ENCODE results near the gene SLC25A47.
"Not testable (repeated sequence)": the region's sequence is repeated elsewhere in the genome, so short reads cannot be mapped to it uniquely, and the experiment has no call there.

The SLC25A47 gene

DNA sequence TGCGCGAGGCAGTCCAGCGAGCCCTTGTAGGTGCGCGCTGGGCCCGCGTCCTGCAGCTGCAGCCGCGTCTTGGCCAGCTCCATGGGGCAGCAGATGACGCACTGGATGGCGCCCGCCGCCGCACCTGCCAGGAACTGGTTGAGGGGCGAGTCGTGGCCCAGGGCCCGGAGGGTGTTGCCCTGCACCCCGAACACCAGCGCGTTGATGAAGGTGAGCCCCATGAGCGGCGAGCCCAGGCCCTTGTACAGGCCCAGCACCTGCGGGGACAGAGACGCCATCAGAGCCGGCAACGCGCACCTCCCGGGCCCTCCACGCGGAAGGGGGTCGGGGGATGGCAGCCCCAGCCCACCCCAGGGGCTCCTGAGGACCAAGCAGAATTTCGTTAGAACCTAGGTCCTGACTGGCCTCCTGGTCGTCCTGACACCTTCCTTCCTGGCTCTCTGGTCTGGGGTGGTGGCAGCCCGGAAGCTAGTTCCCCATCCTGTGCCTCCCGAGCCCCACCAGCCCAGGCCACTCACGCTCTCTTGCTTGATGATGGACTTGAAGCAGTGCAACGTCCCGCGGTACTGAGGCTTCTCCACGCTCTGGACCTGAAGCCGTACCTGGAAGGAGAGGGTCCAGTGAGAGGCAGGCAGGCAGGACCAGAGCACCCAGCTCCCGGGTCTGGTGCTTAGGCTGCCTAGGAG, 30.2 kb upstream of the SLC25A47 start:
- Histone ChIP-seq H3K9ac (ENCODE audit: low read length) (no peak overlapping the region), H3K4me1 (ENCODE audit: control insufficient read depth, insufficient read depth, low read length) (peaks cover 15% of the 10 kb centered on the region), H3K36me3 (ENCODE audit: control insufficient read depth, insufficient read depth, low read length) (peaks cover 2% of the 10 kb centered on the region), H3K4me3 (ENCODE audit: low read length) (no peak overlapping the region), H3K27me3 (ENCODE audit: control insufficient read depth, insufficient read depth, low read length) (no peaks in the 10 kb centered on the region), H3K27ac (ENCODE audit: low read depth, low read length) (no peak overlapping the region)

DNA sequence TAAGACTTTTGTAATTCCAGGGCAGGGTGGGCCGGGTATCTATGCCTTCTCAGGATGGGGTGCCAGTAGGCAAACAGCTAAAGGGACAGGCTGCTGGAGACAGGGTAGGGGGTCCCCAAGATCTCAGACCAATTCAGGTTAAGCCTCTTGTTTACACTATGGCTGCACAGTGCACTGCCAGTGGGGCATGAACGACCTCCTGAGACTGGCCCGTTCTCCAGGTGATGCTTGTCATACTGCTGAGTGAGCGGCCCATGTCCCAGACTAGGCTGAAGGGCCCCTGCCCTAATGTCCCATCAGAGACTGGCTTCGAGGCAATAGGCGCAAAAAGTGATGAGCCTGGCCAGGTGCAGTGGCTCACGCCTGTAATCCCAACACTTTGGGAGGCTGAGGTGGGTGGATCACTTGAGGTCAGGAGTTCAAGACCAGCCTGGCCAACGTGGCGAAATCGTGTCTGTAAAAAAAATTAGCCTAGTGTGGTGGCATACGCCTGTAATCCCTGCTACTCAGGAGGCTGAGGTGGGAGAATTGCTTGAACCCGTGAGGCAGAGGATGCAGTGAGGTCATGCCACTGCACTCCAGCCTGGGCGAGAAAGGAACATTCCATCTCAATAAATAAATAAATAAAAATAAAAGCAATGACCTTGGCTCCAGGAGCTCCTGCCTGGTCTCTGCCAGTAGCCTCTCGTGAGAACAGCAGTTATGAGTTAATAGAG, 29.5 kb upstream of the SLC25A47 start:
- peaks cover 2% of the 10 kb centered on the region for H3K36me3 ChIP-seq (ENCODE audit: control insufficient read depth, insufficient read depth, low read length)
- peaks cover 17% of the 10 kb centered on the region for H3K4me1 ChIP-seq (ENCODE audit: control insufficient read depth, insufficient read depth, low read length)
- no peak overlapping the region for H3K9ac ChIP-seq (ENCODE audit: low read length)
- no peaks in the 10 kb centered on the region for H3K27me3 ChIP-seq (ENCODE audit: control insufficient read depth, insufficient read depth, low read length)
- H3K27ac ChIP-seq (ENCODE audit: low read depth, low read length) = no peak overlapping the region
- H3K4me3 ChIP-seq (ENCODE audit: low read length) = no peak overlapping the region

GRCh38 chr14:100294213-100294962, 28.8 kb upstream of the SLC25A47 start:
- Histone ChIP-seq H3K9ac (ENCODE audit: low read length) (no peak overlapping the region), H3K4me1 (ENCODE audit: control insufficient read depth, insufficient read depth, low read length) (peaks cover 17% of the 10 kb centered on the region)

DNA sequence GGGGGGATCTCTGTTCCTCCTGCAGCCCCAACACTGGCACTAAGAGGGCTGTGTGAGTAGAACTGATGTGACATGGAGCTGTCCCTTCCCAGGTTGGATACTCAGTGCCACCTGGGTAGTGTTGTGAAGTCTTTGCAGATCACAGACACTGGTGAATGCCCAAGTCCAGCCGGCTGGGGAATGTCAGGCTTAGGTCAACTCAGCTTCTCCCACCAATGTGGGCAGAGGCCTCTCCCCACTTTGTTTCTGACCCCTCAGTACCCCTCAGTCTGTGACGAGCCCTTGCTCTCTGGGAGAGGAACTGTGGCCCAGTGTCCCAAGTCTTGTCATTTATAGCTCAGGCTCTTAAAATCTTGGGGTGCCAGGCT, 28.2 kb upstream of the SLC25A47 start:
- Histone ChIP-seq H3K27me3 (ENCODE audit: control insufficient read depth, insufficient read depth, low read length) (no peaks in the 10 kb centered on the region), H3K4me1 (ENCODE audit: control insufficient read depth, insufficient read depth, low read length) (peaks cover 17% of the 10 kb centered on the region), H3K36me3 (ENCODE audit: control insufficient read depth, insufficient read depth, low read length) (peaks cover 2% of the 10 kb centered on the region), H3K27ac (ENCODE audit: low read depth, low read length) (no peak overlapping the region), H3K4me3 (ENCODE audit: low read length) (no peak overlapping the region), H3K9ac (ENCODE audit: low read length) (no peak overlapping the region)

More at GRCh38 chr14:100294213-100294962, 28.8 kb upstream of the SLC25A47 start:
- no peaks in the 10 kb centered on the region for H3K27me3 ChIP-seq (ENCODE audit: control insufficient read depth, insufficient read depth, low read length)
- H3K36me3 ChIP-seq (ENCODE audit: control insufficient read depth, insufficient read depth, low read length) = peaks cover 2% of the 10 kb centered on the region
- no peak overlapping the region for H3K27ac ChIP-seq (ENCODE audit: low read depth, low read length)
- H3K4me3 ChIP-seq (ENCODE audit: low read length) = no peak overlapping the region

GRCh38 chr14:100295376-100296105, 27.6 kb upstream of the SLC25A47 start:
- H3K36me3 ChIP-seq (ENCODE audit: control insufficient read depth, insufficient read depth, low read length) = peaks cover 2% of the 10 kb centered on the region
- H3K27ac ChIP-seq (ENCODE audit: low read depth, low read length) = no peak overlapping the region

DNA sequence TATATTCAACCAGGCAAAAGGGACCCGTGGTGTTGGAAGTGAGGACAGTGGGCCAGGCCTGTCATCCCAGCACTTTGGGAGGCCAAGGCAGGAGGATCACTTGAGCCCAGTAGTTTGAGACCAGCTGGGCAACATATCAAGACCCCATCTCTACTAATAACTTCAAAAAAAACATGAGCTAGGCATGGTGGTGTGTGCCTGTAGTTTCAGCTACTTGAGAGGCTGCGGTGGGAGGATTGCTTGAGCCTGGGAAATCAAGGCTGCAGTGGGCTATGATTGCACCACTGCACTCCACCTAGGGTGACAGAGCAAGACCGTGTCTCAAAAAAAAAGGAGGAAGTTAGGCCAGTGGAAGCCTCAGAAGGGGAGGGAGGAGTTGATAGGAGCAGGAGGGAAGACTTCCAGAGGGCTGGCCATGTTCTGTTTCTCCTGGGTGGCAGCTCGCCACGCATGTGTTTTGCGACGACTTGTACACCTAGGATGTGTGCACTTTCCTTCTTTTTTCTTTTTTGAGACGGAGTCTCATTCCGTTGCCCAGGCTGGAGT, 27.0 kb upstream of the SLC25A47 start:
- Histone ChIP-seq H3K36me3 (ENCODE audit: control insufficient read depth, insufficient read depth, low read length) (no peaks in the 10 kb centered on the region), H3K4me3 (ENCODE audit: low read length) (no peak overlapping the region), H3K27me3 (ENCODE audit: control insufficient read depth, insufficient read depth, low read length) (no peaks in the 10 kb centered on the region), H3K4me1 (ENCODE audit: control insufficient read depth, insufficient read depth, low read length) (peaks cover 17% of the 10 kb centered on the region), H3K9ac (ENCODE audit: low read length) (no peak overlapping the region), H3K27ac (ENCODE audit: low read depth, low read length) (peak overlapping the region; percentile 34)

More at GRCh38 chr14:100295376-100296105, 27.6 kb upstream of the SLC25A47 start:
- Histone ChIP-seq H3K9ac (ENCODE audit: low read length) (no peak overlapping the region), H3K4me1 (ENCODE audit: control insufficient read depth, insufficient read depth, low read length) (peaks cover 17% of the 10 kb centered on the region), H3K4me3 (ENCODE audit: low read length) (no peak overlapping the region), H3K27me3 (ENCODE audit: control insufficient read depth, insufficient read depth, low read length) (no peaks in the 10 kb centered on the region)

DNA sequence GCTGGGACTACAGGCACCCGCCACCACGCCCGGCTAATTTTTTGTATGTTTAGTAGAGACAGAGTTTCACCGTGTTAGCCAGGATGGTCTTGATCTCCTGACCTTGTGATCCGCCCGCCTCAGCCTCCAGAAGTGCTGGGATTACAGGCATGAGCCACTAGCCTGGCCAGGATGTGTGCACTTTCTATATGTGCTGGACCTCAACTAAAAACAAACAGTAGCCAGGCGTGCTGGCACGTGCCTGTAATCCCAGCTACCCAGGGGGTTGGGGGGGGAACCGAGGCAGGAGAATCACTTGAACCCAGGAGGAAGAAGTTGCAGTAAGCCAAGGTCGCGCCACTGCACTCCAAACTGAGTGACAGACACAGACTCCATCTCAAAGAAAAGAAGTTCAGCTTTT, 26.4 kb upstream of the SLC25A47 start:
- Histone ChIP-seq H3K27ac (ENCODE audit: low read depth, low read length) (peak overlapping the region; percentile 89), H3K4me1 (ENCODE audit: control insufficient read depth, insufficient read depth, low read length) (peaks cover 17% of the 10 kb centered on the region), H3K4me3 (ENCODE audit: low read length) (peak overlapping the region; percentile 42)
- not testable (repeated sequence) for H3K27me3 ChIP-seq (ENCODE audit: control insufficient read depth, insufficient read depth, low read length); H3K9ac ChIP-seq (ENCODE audit: low read length); H3K36me3 ChIP-seq (ENCODE audit: control insufficient read depth, insufficient read depth, low read length)

GRCh38 chr14:100297320-100298300, 25.5 kb upstream of the SLC25A47 start:
- Histone ChIP-seq H3K27me3 (ENCODE audit: control insufficient read depth, insufficient read depth, low read length) (no peaks in the 10 kb centered on the region), H3K27ac (ENCODE audit: low read depth, low read length) (peak overlapping the region; percentile 89), H3K36me3 (ENCODE audit: control insufficient read depth, insufficient read depth, low read length) (no peaks in the 10 kb centered on the region), H3K4me1 (ENCODE audit: control insufficient read depth, insufficient read depth, low read length) (peaks cover 17% of the 10 kb centered on the region), H3K9ac (ENCODE audit: low read length) (no peak overlapping the region), H3K4me3 (ENCODE audit: low read length) (peak overlapping the region; percentile 42)

GRCh38 chr14:100298551-100299237, 24.4 kb upstream of the SLC25A47 start:
- H3K27ac ChIP-seq (ENCODE audit: low read depth, low read length) = no peak overlapping the region
- H3K36me3 ChIP-seq (ENCODE audit: control insufficient read depth, insufficient read depth, low read length) = no peaks in the 10 kb centered on the region
- no peaks in the 10 kb centered on the region for H3K27me3 ChIP-seq (ENCODE audit: control insufficient read depth, insufficient read depth, low read length)
- H3K4me1 ChIP-seq (ENCODE audit: control insufficient read depth, insufficient read depth, low read length) = peaks cover 17% of the 10 kb centered on the region
- H3K4me3 ChIP-seq (ENCODE audit: low read length) = no peak overlapping the region
- H3K9ac ChIP-seq (ENCODE audit: low read length) = no peak overlapping the region

GRCh38 chr14:100299238-100299560, 23.9 kb upstream of the SLC25A47 start:
- Histone ChIP-seq H3K27ac (ENCODE audit: low read depth, low read length) (no peak overlapping the region), H3K36me3 (ENCODE audit: control insufficient read depth, insufficient read depth, low read length) (no peaks in the 10 kb centered on the region), H3K9ac (ENCODE audit: low read length) (no peak overlapping the region), H3K27me3 (ENCODE audit: control insufficient read depth, insufficient read depth, low read length) (no peaks in the 10 kb centered on the region), H3K4me1 (ENCODE audit: control insufficient read depth, insufficient read depth, low read length) (peaks cover 17% of the 10 kb centered on the region), H3K4me3 (ENCODE audit: low read length) (no peak overlapping the region)

- Histone ChIP-seq H3K36me3 (ENCODE audit: control insufficient read depth, insufficient read depth, low read length) (no peaks in the 10 kb centered on the region), H3K4me3 (ENCODE audit: low read length) (no peak overlapping the region), H3K27ac (ENCODE audit: low read depth, low read length) (no peak overlapping the region), H3K27me3 (ENCODE audit: control insufficient read depth, insufficient read depth, low read length) (no peaks in the 10 kb centered on the region), H3K4me1 (ENCODE audit: control insufficient read depth, insufficient read depth, low read length) (peaks cover 10% of the 10 kb centered on the region), H3K9ac (ENCODE audit: low read length) (no peak overlapping the region)
Measured at GRCh38 chr14:100302616-100303015, 20.5 kb upstream of the SLC25A47 start.

Measured in rectal smooth muscle tissue (tissue), 1 donor.